ENCODE data around the gene PAH.

Gene PAH

GRCh38 chr12:102957339-102958050 is 40.5 kb upstream of the PAH start, which contains the start of gene ASCL1:
ASCL1 (plus strand) TSS chr12:102957674; CDS start chr12:102958245, 571 bp downstream.
- peak within 1 kb of the TSS; percentile 49; the same call in 1 of the 2 replicates for H3K9ac ChIP-seq (ENCODE audit: low read depth, low read length)

GRCh38 chr12:102956738-102957327 is 39.8 kb upstream of the PAH start:
- Histone ChIP-seq H3K4me1 (ENCODE audit: insufficient read depth, low read length) (no peaks in the 10 kb centered on the region), H3K9me3 (ENCODE audit: control insufficient read depth, insufficient read depth, low read length) (no peaks in the 10 kb centered on the region), H3K36me3 (ENCODE audit: insufficient read depth, low read length) (no peaks in the 10 kb centered on the region), H3K9ac (ENCODE audit: low read depth, low read length) (peak overlapping the region; percentile 37; the same call in 1 of the 2 replicates)

More at GRCh38 chr12:102957339-102958050, 40.5 kb upstream of the PAH start, which contains the start of gene ASCL1:
- Histone ChIP-seq H3K36me3 (ENCODE audit: insufficient read depth, low read length) (no peaks in the 10 kb centered on the region), H3K9me3 (ENCODE audit: control insufficient read depth, insufficient read depth, low read length) (no peaks in the 10 kb centered on the region), H3K4me1 (ENCODE audit: insufficient read depth, low read length) (no peaks in the 10 kb centered on the region)

- Histone ChIP-seq H3K9ac (ENCODE audit: low read depth, low read length) (peak overlapping the region; percentile 37; the same call in 1 of the 2 replicates), H3K36me3 (ENCODE audit: insufficient read depth, low read length) (no peaks in the 10 kb centered on the region), H3K4me1 (ENCODE audit: insufficient read depth, low read length) (no peaks in the 10 kb centered on the region; the same call in 1 of the 2 replicates), H3K9me3 (ENCODE audit: control insufficient read depth, insufficient read depth, low read length) (no peaks in the 10 kb centered on the region)
Observed at GRCh38 chr12:102955926-102956737, 39.1 kb upstream of the PAH start.

- no peaks in the 10 kb centered on the region for H3K36me3 ChIP-seq (ENCODE audit: insufficient read depth, low read length)
- H3K9me3 ChIP-seq (ENCODE audit: control insufficient read depth, insufficient read depth, low read length) = no peaks in the 10 kb centered on the region
- no peaks in the 10 kb centered on the region; the same call in 1 of the 2 replicates for H3K4me1 ChIP-seq (ENCODE audit: insufficient read depth, low read length)
- no peak overlapping the region for H3K9ac ChIP-seq (ENCODE audit: low read depth, low read length)
Observed at GRCh38 chr12:102954134-102954533, 37.1 kb upstream of the PAH start.

GRCh38 chr12:102953221-102953620 is 36.2 kb upstream of the PAH start:
- H3K36me3 ChIP-seq (ENCODE audit: insufficient read depth, low read length) = no peaks in the 10 kb centered on the region
- H3K4me1 ChIP-seq (ENCODE audit: insufficient read depth, low read length) = no peaks in the 10 kb centered on the region; the same call in 1 of the 2 replicates
- H3K9me3 ChIP-seq (ENCODE audit: control insufficient read depth, insufficient read depth, low read length) = no peaks in the 10 kb centered on the region
- H3K9ac ChIP-seq (ENCODE audit: low read depth, low read length) = no peak overlapping the region

- no peaks in the 10 kb centered on the region for H3K9me3 ChIP-seq (ENCODE audit: control insufficient read depth, insufficient read depth, low read length)
- H3K36me3 ChIP-seq (ENCODE audit: insufficient read depth, low read length) = no peaks in the 10 kb centered on the region
- no peak overlapping the region for H3K9ac ChIP-seq (ENCODE audit: low read depth, low read length)
- no peaks in the 10 kb centered on the region; the same call in 1 of the 2 replicates for H3K4me1 ChIP-seq (ENCODE audit: insufficient read depth, low read length)
Observed at GRCh38 chr12:102951841-102952240, 34.8 kb upstream of the PAH start.

- no peaks in the 10 kb centered on the region for H3K9me3 ChIP-seq (ENCODE audit: control insufficient read depth, insufficient read depth, low read length)
- H3K9ac ChIP-seq (ENCODE audit: low read depth, low read length) = peak overlapping the region; percentile 28; the same call in 1 of the 2 replicates
- H3K36me3 ChIP-seq (ENCODE audit: insufficient read depth, low read length) = no peaks in the 10 kb centered on the region
- H3K4me1 ChIP-seq (ENCODE audit: insufficient read depth, low read length) = no peaks in the 10 kb centered on the region; the same call in 1 of the 2 replicates
Observed at GRCh38 chr12:102950950-102951619, 34.0 kb upstream of the PAH start.

GRCh38 chr12:102950107-102950949 is 33.3 kb upstream of the PAH start:
- H3K4me1 ChIP-seq (ENCODE audit: insufficient read depth, low read length) = no peaks in the 10 kb centered on the region; the same call in 1 of the 2 replicates
- H3K9me3 ChIP-seq (ENCODE audit: control insufficient read depth, insufficient read depth, low read length) = no peaks in the 10 kb centered on the region
- H3K36me3 ChIP-seq (ENCODE audit: insufficient read depth, low read length) = no peaks in the 10 kb centered on the region
- peak overlapping the region; percentile 28; the same call in 1 of the 2 replicates for H3K9ac ChIP-seq (ENCODE audit: low read depth, low read length)

GRCh38 chr12:102948941-102949352 is 31.9 kb upstream of the PAH start:
- no peak overlapping the region for H3K9ac ChIP-seq (ENCODE audit: low read depth, low read length)

GRCh38 chr12:102946042-102946441 is 29.0 kb upstream of the PAH start:
- Histone ChIP-seq H3K9ac (ENCODE audit: low read depth, low read length) (no peak overlapping the region), H3K9me3 (ENCODE audit: control insufficient read depth, insufficient read depth, low read length) (no peaks in the 10 kb centered on the region; the same call in 1 of the 2 replicates), H3K36me3 (ENCODE audit: insufficient read depth, low read length) (no peaks in the 10 kb centered on the region), H3K4me1 (ENCODE audit: insufficient read depth, low read length) (no peaks in the 10 kb centered on the region; the same call in 1 of the 2 replicates)

More at GRCh38 chr12:102948941-102949352, 31.9 kb upstream of the PAH start:
- Histone ChIP-seq H3K4me1 (ENCODE audit: insufficient read depth, low read length) (no peaks in the 10 kb centered on the region; the same call in 1 of the 2 replicates), H3K36me3 (ENCODE audit: insufficient read depth, low read length) (no peaks in the 10 kb centered on the region), H3K9me3 (ENCODE audit: control insufficient read depth, insufficient read depth, low read length) (no peaks in the 10 kb centered on the region)

- Histone ChIP-seq H3K9ac (ENCODE audit: low read depth, low read length) (no peak overlapping the region), H3K4me1 (ENCODE audit: insufficient read depth, low read length) (no peaks in the 10 kb centered on the region; the same call in 1 of the 2 replicates), H3K9me3 (ENCODE audit: control insufficient read depth, insufficient read depth, low read length) (peaks cover 3% of the 10 kb centered on the region), H3K36me3 (ENCODE audit: insufficient read depth, low read length) (no peaks in the 10 kb centered on the region)
Observed at GRCh38 chr12:102939670-102940222, 22.7 kb upstream of the PAH start.

GRCh38 chr12:102939059-102939458 is 22.0 kb upstream of the PAH start:
- peaks cover 3% of the 10 kb centered on the region for H3K9me3 ChIP-seq (ENCODE audit: control insufficient read depth, insufficient read depth, low read length)
- H3K4me1 ChIP-seq (ENCODE audit: insufficient read depth, low read length) = peaks cover under 1% of the 10 kb centered on the region; the same call in 1 of the 2 replicates
- no peaks in the 10 kb centered on the region for H3K36me3 ChIP-seq (ENCODE audit: insufficient read depth, low read length)
- H3K9ac ChIP-seq (ENCODE audit: low read depth, low read length) = no peak overlapping the region

GRCh38 chr12:102933168-102933567 is 16.1 kb upstream of the PAH start:
- H3K9ac ChIP-seq (ENCODE audit: low read depth, low read length) = no peak overlapping the region
- peaks cover 14% of the 10 kb centered on the region; the same call in 1 of the 2 replicates for H3K4me1 ChIP-seq (ENCODE audit: insufficient read depth, low read length)
- H3K36me3 ChIP-seq (ENCODE audit: insufficient read depth, low read length) = no peaks in the 10 kb centered on the region
- no peaks in the 10 kb centered on the region for H3K9me3 ChIP-seq (ENCODE audit: control insufficient read depth, insufficient read depth, low read length)
